GM18519 (cell line): ENCODE measurements around the gene F5.

ENCODE experiments used
- ATAC-seq: cut with Tn5 transposase; IDR thresholded peaks from one replicate; pipeline ENCODE4 v1.9.1; 2021; ENCODE audit warnings: mild to moderate bottlenecking, moderate library complexity; ENCODE audit not compliant: unreplicated experiment, low FRiP score

F5 gene

GRCh38 chr1:169484683-169485430 is 101.4 kb downstream of the F5 start:
- ATAC-seq: peak; percentile 11

- ATAC-seq: no peak
These were observed 102.2 kb downstream of the F5 start for GRCh38 chr1:169484101-169484500.

- no peak for ATAC-seq
These were observed 102.7 kb downstream of the F5 start for GRCh38 chr1:169483500-169483966.

- no peak for ATAC-seq
These were observed 106.8 kb downstream of the F5 start for GRCh38 chr1:169479363-169480066.

- ATAC-seq: no peak
These were observed 108.1 kb downstream of the F5 start for GRCh38 chr1:169478094-169478672.

GRCh38 chr1:169475806-169476387 is 110.4 kb downstream of the F5 start:
- no peak for ATAC-seq

GRCh38 chr1:169474302-169474995 is 111.8 kb downstream of the F5 start:
- ATAC-seq: no peak

- ATAC-seq: no peak
These were observed 112.9 kb downstream of the F5 start for GRCh38 chr1:169473347-169473746.

GRCh38 chr1:169472738-169473137 is 113.5 kb downstream of the F5 start:
- ATAC-seq: no peak

- no peak for ATAC-seq
These were observed 117.3 kb downstream of the F5 start for GRCh38 chr1:169468982-169469381.

- ATAC-seq: no peak
These were observed 119.7 kb downstream of the F5 start for GRCh38 chr1:169466259-169467230.

GRCh38 chr1:169465281-169465680 is 121.0 kb downstream of the F5 start:
- no peak for ATAC-seq
